Measurements from ENCODE around the gene DTX2.
"Not testable (repeated sequence)": the region's sequence is repeated elsewhere in the genome, so short reads cannot be mapped to it uniquely, and the experiment has no call there.

Gene DTX2

GRCh38 chr7:76437873-76438272, 23.6 kb upstream of the DTX2 start:
- not testable (repeated sequence) for H3K4me3 ChIP-seq; DNase-seq (ENCODE audit: low spot score); H3K27ac ChIP-seq
- peak; percentile 47 for TF ChIP-seq CTCF (IDR thresholded peaks at IDR 0.05)

GRCh38 chr7:76439120-76439888, 22.2 kb upstream of the DTX2 start:
- not testable (repeated sequence) for DNase-seq (ENCODE audit: low spot score); H3K4me3 ChIP-seq; H3K27ac ChIP-seq

DNA sequence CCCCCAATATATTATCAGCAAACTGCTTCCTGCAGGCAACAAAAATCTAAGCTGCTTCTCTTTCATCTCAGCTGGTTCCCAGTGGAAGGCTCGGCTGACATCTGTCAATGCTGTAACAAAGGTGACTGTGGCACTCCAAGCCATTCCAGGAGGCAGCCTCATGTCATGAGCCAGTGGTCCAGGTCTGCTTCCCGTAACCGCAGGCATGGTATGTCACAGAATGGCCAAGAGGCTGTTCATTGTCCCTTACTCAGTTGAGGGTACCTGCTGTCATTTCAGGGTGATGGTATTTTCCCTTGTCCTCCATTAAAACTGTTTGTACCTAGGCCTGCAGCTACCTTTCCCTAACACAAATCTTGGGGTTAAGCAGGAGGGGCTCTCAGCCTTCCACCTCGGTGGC, 21.1 kb upstream of the DTX2 start:
- not testable (repeated sequence) for H3K27ac ChIP-seq; H3K4me3 ChIP-seq; DNase-seq (ENCODE audit: low spot score)

DNA sequence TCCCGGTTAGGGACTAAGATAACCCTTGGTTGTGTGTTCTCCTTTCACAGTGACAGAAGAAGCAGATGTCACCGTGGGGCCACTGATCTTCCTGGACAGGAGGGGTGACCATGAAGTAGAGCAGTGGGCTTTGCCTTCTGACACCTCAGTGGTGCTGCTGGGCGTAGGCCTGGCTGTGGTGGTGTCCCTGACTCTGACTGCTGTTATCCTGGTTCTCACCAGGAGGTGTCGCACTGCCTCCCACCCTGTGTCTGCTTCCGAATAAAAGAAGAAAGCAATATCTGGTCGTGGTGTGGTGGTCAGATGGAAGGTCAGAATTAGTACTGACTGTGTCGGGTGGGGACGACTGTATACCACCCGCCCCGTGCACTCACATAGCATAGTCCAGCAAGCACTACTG, 19.7 kb upstream of the DTX2 start:
- DNase-seq (ENCODE audit: low spot score); H3K4me3 ChIP-seq; H3K27ac ChIP-seq: not testable (repeated sequence)

GRCh38 chr7:76442664-76443446, 18.7 kb upstream of the DTX2 start:
- not testable (repeated sequence) for DNase-seq (ENCODE audit: low spot score); H3K27ac ChIP-seq; H3K4me3 ChIP-seq

DNA sequence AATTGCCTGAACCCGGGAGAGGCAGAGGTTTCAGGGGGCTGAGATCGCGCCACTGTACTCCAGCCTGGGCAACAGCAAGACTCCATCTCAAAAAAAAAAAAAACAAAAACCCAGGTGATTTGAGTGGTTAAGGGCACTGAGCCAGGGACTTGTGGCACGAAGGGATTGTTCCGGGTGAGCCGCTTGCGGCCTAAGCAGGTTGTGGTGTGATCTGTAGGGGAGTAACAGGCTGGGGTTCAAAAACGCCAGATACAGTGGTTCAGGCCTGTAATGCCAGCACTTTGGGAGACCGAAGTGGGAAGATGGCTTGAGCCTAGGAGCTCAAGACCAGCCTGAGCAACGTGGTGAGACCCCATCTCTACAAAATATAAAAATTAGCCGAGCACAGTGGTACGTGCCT, 17.7 kb upstream of the DTX2 start:
- H3K4me3 ChIP-seq; H3K27ac ChIP-seq; DNase-seq (ENCODE audit: low spot score): not testable (repeated sequence)

DNA sequence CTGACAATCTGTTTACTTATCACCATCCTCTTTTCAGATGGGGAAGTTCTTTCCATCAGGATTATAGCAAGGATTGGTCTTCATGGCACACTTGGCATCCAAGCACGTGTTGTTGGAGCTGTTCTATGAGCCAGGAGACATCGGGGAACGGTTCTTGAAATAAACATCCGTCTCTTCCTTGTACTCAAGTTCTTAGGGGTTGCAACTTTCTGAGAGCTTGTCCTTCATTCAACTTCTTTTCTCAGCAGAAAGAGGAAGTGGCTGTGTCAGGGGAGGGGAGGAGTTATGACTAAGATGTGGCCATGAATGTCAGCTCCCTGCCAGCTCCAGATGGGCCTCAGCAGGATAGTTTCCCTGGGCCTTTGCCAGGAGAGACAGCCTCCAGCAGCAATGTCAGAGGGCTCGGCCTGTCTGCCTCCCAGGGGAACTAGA, 15.9 kb upstream of the DTX2 start:
- H3K4me3 ChIP-seq; DNase-seq (ENCODE audit: low spot score): not testable (repeated sequence)
- H3K27ac ChIP-seq: peak overlapping the region in 1 of 2 donors; percentile 65

DNA sequence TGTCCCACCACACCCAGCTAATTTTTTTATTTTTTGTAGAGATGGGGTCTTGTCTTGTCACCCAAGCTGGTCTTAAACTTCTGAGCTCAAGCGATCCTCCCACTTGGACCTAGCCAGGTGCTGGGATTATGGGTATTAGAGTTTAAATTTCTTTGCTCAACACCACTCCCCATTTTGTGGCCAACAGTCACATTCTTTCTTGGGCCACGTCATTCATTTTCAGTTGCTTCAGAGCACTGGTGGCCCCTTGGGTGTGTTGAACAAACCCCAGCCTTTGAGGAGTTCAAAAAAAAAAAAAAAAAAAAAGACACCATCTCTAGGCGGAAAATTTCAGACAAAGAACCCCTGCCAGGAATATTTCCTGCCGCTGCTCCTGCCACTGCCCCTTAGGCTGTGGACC, 4.5 kb upstream of the DTX2 start:
- DNase-seq (ENCODE audit: low spot score); H3K27ac ChIP-seq: not testable (repeated sequence)

DNA sequence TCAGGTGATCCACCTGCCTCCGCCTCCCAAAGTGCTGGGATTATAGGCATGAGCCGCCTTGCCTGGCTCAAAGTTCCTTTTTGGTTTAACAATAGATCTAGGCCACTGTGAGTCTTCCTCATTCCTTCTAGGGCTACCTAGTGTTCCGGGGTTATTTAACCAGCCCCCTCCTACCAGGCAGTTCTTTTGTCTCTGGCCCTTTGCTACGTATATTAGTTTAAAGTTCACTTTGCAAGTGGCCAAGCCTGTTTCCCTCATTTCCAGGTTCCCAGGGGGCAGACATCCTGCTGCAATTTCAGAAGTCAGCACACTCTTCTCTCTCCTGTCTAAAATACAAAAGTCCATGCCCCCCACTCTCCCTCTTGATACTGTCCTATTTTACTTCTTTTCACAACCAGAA, 3.0 kb upstream of the DTX2 start:
- H3K4me3 ChIP-seq; H3K27ac ChIP-seq; DNase-seq (ENCODE audit: low spot score): not testable (repeated sequence)

More for the DNA sequence above, 4.5 kb upstream of the DTX2 start:
- not testable (repeated sequence) for H3K4me3 ChIP-seq

DNA sequence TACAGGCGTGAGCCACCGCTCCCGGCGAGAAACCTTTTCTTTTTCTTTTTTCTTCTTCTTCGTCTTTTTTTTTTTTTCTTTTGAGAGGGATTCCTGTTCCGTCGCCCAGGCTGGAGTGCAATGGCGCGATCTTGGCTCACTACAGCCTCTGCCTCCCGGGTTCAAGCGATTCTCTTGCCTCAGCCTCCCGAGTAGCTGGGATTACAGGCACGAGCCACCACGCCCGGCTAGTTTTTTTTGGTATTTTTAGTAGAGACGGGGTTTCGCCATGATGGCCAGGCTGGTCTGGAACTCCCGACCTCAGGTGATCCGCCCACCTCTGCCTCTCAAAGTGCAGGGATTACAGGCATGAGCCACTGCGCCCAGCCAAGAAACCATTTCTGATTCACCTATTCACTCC, 742 bp upstream of the DTX2 start:
- not testable (repeated sequence) for H3K27ac ChIP-seq; H3K4me3 ChIP-seq; DNase-seq (ENCODE audit: low spot score)

- not testable (repeated sequence) for DNase-seq (ENCODE audit: low spot score)
These were observed 868 bp downstream of the DTX2 start for GRCh38 chr7:76462271-76462882.

DNA sequence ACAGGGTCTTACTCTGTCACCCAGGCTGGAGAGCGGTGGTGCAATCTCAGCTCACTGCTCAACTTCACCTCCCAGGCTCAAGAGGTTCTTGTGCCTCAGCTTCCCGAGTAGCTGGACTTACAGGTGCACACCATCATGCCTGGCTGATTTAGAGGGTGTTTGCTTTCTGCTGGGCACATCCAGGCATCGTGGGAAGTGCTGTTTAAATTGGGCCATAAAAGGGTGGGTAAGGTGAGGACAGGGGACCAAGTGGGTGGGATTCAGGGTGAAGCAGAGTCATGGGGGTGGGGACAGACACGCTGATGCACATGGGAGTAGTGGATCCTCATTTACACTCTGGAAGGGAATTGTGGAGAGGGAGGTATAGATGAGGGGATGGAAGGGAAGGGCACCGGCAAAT, 3.5 kb downstream of the DTX2 start:
- not testable (repeated sequence) for H3K4me3 ChIP-seq; H3K27ac ChIP-seq; DNase-seq (ENCODE audit: low spot score)

More at GRCh38 chr7:76462271-76462882, 868 bp downstream of the DTX2 start:
- H3K4me3 ChIP-seq, H3K27ac ChIP-seq: not testable (repeated sequence)

DNA sequence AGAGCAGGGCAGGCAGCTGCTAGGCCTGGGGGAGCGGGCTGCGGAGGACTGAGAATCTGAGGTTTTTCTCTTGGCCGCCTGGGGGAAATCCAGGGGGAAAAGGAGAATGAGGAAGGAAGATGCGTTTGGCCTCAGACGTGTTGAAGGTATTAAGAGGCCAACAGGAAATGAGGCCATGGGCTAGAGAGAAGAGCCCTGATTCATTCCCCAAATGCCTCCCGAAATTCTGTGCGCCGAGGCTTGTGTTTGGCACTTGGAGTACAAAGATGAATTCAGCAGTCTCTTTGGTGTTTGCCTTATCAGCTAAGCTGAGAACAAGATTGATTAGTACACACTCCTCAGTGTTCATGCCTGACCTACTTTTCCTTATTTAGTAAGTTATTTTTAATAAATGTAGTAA, 4.4 kb downstream of the DTX2 start:
- DNase-seq (ENCODE audit: low spot score); H3K4me3 ChIP-seq; H3K27ac ChIP-seq: not testable (repeated sequence)

DNA sequence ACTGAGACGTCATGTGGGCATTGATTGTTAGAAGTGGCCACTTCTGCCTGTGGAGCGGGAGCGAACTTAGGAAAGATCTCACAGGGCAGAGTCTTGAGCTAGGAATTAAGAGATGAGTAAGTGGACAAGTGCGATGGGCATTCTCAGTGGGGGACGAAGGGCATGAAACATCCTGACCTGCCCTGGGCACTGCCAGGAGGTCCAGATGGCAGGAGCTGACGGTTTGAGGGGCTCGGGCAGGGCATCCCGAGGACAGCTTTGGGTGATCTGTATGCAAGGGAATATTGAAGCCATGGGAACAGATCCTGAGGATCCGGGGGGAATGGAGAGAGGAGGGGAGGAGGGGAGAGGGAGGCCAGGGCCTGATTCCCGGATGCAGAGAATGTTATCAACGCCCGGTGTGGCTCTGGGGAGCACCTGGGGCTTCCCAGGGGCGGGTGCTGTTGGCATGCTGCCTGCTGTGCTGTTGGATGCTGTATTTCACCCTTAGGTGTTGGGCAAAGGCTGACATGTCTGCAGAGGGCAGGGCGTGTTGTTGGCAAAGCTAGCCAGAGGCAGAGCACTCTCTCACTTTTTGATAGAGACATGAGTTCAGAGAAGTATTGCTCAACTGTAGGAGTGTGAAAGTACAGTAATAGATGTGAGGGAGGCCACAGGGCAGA, 6.4 kb downstream of the DTX2 start:
- DNase-seq (ENCODE audit: low spot score); H3K4me3 ChIP-seq: not testable (repeated sequence)
- peak overlapping the region in 1 of 2 donors; percentile 57 for H3K27ac ChIP-seq

GRCh38 chr7:76471556-76472221, 10.2 kb downstream of the DTX2 start:
- not testable (repeated sequence) for H3K27ac ChIP-seq; DNase-seq (ENCODE audit: low spot score); H3K4me3 ChIP-seq

DNA sequence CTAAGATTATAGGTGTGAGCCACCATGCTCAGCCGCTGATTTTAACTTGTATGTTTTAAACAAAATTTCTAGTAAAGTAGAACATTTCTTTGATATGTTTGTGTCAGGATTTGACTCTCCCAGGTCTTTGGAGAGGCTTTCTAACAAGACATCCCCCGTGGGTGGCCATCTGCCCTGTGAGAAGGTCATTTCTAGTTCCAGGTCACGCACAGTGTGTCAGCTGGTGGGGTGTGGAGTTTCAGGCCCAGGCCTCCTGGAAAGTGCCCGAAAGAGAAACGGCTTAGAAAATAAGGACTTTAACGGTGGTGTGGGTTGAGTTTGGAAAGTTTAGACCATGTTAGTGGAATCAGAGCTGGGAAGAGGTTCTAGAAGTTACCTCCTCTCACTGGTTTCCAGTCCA, 11.6 kb downstream of the DTX2 start:
- H3K27ac ChIP-seq; DNase-seq (ENCODE audit: low spot score); H3K4me3 ChIP-seq: not testable (repeated sequence)

- not testable (repeated sequence) for DNase-seq (ENCODE audit: low spot score); H3K4me3 ChIP-seq; H3K27ac ChIP-seq
These were observed 14.8 kb downstream of the DTX2 start for GRCh38 chr7:76476280-76476679.

All from coronary artery (tissue), 2 donors.